CD4-positive, alpha-beta T cell treated with Interleukin-1 beta for 1 hour (primary cell): ENCODE data around the gene BRF1.
"Not testable (repeated sequence)": the region's sequence is repeated elsewhere in the genome, so short reads cannot be mapped to it uniquely, and the experiment has no call there.

ENCODE experiments used
- DNase-seq, 2 donors: peaks; one replicate each; pipeline ENCODE4 v3.0.0-alpha.2; 2020 to 2022

BRF1 gene

GRCh38 chr14:105332350-105332874, 31.6 kb upstream of the BRF1 start:
- DNase-seq, result no peak

DNA sequence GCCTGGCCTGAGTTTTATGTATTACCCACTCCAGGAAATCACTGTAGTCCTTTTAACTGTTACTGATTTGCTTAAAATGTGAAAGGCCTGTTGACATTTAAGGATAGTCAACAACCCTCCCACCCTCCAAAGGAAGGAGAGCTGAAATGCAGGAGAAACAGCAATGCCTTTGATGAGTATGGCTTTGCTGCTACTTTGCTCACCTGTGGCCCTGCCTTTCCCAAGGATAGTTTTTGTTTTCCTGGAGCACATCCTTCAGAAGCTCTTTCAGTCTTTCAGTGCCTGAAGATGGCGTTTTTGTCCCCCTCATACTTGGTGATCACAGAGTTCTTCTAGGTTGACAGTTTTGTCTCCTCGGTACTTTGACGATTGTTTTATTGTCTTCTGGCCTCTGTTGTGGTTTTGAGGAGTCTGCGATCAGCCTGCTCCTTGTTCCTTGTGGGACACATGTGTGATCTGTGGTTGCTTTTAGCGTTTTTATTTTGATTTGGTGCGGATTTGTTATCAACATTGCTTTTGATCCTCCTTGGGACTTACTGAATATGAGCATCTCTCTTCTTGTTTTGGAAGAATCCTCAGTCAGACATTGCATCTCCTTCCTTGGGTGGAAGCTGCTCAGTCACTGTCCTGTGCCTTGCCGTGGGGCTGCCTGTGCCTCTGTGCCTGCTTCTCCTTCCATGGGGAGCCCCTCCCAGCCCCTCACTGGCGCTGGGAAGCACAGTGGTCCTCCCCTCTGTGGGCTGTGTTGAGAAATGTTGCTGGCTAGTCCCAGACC, 31.0 kb upstream of the BRF1 start:
- no peak for DNase-seq

DNA sequence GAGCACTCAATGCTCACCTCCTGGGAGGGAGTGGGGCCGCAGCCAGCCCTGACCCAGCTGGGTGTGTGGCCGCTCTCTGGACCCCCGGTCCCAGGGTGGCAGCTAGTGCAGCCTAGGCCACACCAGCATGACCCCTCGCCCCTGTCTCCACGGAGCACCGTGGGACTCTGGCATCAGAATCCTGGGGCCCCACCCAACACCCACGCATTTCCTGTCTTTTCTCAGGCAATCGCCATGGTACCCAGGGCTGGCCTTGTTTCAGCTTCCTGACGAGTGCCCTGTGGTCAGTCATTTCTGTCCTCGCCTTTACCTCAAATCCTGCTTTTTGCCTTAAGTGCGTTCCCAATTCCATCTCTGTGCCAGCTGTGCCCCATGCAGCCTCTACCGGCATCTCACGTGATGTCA, 29.7 kb upstream of the BRF1 start:
- DNase-seq, result no peak

GRCh38 chr14:105329411-105330150, 28.8 kb upstream of the BRF1 start:
- no peak for DNase-seq

GRCh38 chr14:105328678-105329390, 28.0 kb upstream of the BRF1 start:
- DNase-seq, result no peak

GRCh38 chr14:105328070-105328677, 27.4 kb upstream of the BRF1 start:
- no peak for DNase-seq

DNA sequence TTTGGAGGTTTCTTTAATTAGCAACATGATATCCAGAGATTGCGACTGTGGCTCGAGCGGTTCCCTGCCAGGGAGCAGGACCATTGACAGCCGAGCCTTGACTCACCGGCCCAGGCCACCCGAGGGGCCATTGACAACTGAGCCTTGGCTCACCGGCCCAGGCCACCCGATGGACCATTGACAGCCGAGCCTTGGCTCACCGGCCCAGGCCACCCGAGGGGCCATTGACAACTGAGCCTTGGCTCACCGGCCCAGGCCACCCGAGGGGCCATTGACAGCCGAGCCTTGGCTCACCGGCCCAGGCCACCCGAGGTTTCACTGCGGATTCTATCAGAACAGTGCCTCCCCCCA, 26.9 kb upstream of the BRF1 start:
- not testable (repeated sequence) for DNase-seq

DNA sequence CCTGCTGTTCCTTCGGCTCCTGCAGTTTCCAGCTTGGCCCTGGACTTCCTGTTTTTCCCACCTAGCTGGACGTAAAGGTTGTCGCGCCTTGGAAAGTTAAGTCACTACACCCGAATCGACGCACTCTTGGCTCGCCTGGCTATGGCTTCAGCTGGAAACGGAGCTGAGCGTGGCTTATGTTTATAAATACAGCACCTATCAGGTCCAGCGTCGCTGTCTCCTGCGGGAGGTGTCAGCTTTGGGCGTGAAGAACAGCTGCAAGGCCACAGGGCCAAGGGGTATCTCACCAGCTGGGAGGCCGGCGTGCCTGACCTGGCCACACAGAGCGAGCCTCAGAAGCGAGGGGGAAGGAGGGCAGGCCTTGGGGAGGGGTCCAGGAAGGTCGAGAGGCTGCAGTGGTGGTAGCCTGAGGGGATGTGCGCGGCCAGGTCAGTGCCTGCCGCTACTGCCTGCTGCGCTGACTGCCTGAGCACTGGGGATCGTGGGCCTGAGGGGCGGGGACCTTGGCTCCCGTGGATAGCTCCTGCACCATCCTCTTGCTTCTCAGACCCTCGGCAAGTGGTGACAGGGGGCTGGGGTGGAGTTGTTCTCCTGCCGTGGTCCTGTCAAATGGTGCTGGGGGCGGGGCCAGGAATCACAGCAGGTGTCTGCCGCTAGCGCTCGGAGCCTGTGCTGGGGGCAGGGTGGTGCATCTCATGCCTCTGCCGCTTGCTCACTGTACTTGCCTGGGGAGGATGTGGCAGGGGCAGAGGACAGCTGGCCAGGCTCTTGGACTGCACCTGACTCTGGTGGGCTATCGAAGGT, 26.3 kb upstream of the BRF1 start:
- no peak for DNase-seq

- DNase-seq, result no peak
Measured at GRCh38 chr14:105326568-105326867, 25.7 kb upstream of the BRF1 start.

- DNase-seq, result no peak
Measured at GRCh38 chr14:105325716-105326567, 25.1 kb upstream of the BRF1 start.

DNA sequence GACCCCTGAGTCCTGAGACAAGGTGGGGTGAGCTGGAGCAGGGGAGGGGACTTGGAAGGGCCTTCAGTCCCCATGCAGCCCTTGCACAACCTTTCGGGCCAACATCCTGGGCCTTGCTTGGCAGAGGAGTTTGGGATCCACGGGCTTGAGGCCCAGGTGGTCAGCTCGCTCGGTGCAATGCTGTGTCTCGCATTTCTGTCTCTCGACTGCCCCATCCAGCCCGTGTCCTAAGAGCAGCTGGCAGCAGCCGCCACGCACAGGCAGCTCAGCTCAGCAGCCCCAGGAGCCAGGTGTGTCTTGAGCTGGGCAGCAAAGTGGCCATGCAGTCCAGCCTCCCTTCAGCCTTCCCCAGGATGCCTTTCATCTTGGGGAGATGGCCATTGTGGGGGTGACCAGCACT, 24.5 kb upstream of the BRF1 start:
- DNase-seq, result no peak

GRCh38 chr14:105324871-105325270, 24.1 kb upstream of the BRF1 start:
- DNase-seq, result no peak

DNA sequence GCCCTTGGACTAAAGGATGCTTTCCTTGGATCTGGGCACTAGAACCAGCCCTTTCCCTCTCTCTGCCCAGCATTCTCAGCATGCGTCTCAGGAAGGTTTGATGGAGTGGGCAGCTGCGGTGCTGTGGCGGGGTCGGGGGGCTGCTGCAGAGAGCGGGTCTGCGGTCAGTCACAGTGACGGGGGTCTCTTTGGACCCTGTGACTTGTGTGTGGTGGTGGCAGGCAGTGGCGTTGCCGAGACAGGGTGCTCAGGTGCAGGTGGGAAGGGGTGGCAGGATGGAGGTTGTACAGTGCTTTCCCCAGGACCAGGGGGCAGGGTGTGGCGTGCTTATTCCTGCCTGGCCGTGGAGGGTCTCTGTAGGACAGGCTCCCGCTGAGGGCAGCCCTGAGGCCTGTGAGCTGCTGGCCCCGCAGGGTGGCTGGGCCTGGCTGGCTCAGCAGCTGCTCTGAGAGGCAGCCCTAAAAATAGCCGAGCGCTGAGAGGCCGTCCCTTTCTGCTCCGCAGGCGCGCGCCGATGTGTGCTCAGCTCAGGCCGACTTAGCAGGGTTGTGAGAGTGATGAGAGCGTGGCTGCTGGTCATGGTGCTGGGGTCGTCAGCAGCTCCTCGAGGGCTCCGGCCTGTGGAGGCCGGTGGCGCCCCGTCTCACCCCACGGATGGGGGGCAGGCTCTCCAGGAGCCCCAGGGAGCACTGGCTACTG, 23.4 kb upstream of the BRF1 start:
- DNase-seq, result no peak

GRCh38 chr14:105323663-105324062, 22.9 kb upstream of the BRF1 start:
- DNase-seq, result no peak

- no peak for DNase-seq
Measured at GRCh38 chr14:105322791-105323556, 22.2 kb upstream of the BRF1 start.

DNA sequence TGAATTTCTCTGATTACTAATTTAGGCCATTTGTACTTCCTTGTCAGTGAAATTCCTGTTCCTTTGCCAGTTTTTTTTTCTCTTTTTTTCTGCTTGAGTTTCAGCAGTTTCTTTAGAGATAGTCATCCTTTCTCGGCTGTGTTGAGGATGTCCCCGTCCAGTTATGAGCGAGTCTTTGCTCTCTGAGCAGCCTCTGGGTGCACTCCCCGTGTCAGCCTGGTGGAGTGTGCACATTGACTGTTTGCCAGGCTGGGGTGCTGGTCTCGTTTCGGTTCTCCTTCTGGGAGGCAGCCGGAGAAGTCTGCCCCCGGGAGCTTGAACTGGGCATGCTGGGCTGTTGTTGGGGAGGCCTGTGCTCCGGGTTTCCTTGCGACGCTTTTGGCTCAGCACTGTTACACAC, 16.7 kb upstream of the BRF1 start:
- peak in 1 of 2 donors; percentile 27 for DNase-seq

DNA sequence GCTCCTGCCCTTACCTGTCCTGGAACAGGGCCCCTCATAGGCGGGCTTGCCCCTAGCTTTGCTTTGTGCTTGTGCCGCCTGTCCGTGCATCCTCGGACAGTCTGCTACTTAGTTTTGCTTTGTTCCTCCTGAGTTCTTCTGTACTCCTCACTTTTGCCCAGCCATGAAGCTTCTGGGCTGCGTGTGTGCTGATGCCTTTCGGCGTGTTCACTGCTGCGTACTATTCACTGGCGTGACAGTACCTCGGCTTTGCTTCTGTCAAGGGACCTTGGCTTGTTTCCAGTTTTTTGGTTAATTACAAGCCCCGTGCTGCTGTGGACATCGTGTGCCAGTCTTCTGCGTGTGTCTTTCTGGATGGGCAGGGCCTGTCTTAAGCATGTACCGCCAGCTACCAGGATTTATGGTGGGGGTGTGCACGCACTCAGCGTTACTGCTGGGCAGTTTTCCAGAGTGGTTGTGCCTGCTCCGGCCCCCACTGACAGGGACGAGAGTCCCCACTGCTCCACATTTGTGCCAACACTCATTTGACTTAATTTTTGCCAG, 16.2 kb upstream of the BRF1 start:
- no peak for DNase-seq

- no peak for DNase-seq
Measured at GRCh38 chr14:105316577-105316941, 15.8 kb upstream of the BRF1 start.

- no peak for DNase-seq
Measured at GRCh38 chr14:105315941-105316576, 15.3 kb upstream of the BRF1 start.
